Thyroid gland (tissue), 4 donors: Measurements from ENCODE around the gene TBCEL. TPM values are rescaled to one million over a fixed set of nuclear protein-coding genes. Genes with fewer than 3 reads are reported as not detected.

ENCODE experiments used
- DNase-seq, 2 donors: peaks; one replicate each; pipeline ENCODE4 v3.0.0-alpha.2; 2019
- H3K27ac ChIP-seq, 3 donors: fragments of 200-600 bp; sonication (generic); 1 replicate in 2 of 3; 2 replicates in 1 of 3; pipeline ENCODE4 v1.5.1; 2016 to 2019; ENCODE audit warnings: mild to moderate bottlenecking in 1 of 3, moderate library complexity in 1 of 3
- H3K27me3 ChIP-seq: fragments of 200-600 bp; sonication (generic); one replicate; pipeline ENCODE4 v1.5.1; 2019
- H3K36me3 ChIP-seq, 2 donors: fragments of 200-600 bp; sonication (generic); one replicate each; pipeline ENCODE4 v1.5.1; 2016 to 2019
- H3K4me1 ChIP-seq, 2 donors: fragments of 200-600 bp; sonication (generic); one replicate each; pipeline ENCODE4 v1.5.1; 2017 to 2019
- H3K4me3 ChIP-seq, 3 donors: fragments of 200-600 bp; sonication (generic); replicated peaks in 1 of 3; 1 replicate in 2 of 3; 2 replicates in 1 of 3; pipeline ENCODE4 v1.5.1; 2016; ENCODE audit warnings: mild to moderate bottlenecking in 1 of 3
- H3K9me3 ChIP-seq: fragments of 200-600 bp; sonication (generic); one replicate; pipeline ENCODE4 v1.5.1; 2017
- CTCF ChIP-seq, 6 experiments: fragments of 200-600 bp in 3 of 6; fragments of 450-650 bp in 3 of 6; sonication (generic) in 3 of 6; IDR thresholded peaks; one replicate each; pipeline ENCODE4 v1.5.1; 2016 to 2019; ENCODE audit warnings: antibody characterized with exemption in 6 of 6, mild to moderate bottlenecking in 2 of 6, inconsistent platforms in 1 of 6, moderate library complexity in 1 of 6
- POLR2A ChIP-seq, 2 donors: fragments of 450-650 bp; IDR thresholded peaks; one replicate each; pipeline ENCODE4 v1.6.1; 2017; ENCODE audit warnings: antibody characterized with exemption in 2 of 2, mild to moderate bottlenecking in 2 of 2, moderate library complexity in 1 of 2
- WGBS, 2 donors: methylation state at CpG; one replicate each; pipeline ENCODE4 v1.1.5; 2017; 5-methylcytosine and 5-hydroxymethylcytosine counted together
- intact Hi-C: fragments of 100-400 bp; cut with DNase I; formaldehyde crosslinking; loops from one replicate; pipeline ENCODE4 v1.15.1; 2023
- total RNA-seq, 4 donors: library from RNA; depleted of rRNA; stranded (reverse); fragments of >200 nt; gene quantifications; one replicate each; pipeline ENCODE4 v1.2.3, GENCODE V29; 2016

The TBCEL gene
- total RNA-seq, 4 donors from 2014 or later = 32.3 to 89.4 (median 43.9) TPM

- no peak for TF ChIP-seq POLR2A (IDR thresholded peaks at IDR 0.05)
- no peak for TF ChIP-seq CTCF (IDR thresholded peaks at IDR 0.05)
- Histone ChIP-seq H3K9me3 (no peaks in the 10 kb centered on the region), H3K36me3 (no peaks in the 10 kb centered on the region), H3K27ac (no peak overlapping the region), H3K27me3 (no peaks in the 10 kb centered on the region), H3K4me1 (no peaks in the 10 kb centered on the region), H3K4me3 (no peak overlapping the region)
- 81 to 83% methylated on average over 4 of the region's 4 CpGs for WGBS, 2 donors
- DNase-seq = no peak
- intact Hi-C loops = no loop called here
These were observed 76.0 kb downstream of the TBCEL start for GRCh38 chr11:121099885-121100284.

- WGBS, 2 donors = 97 to 98% methylated on average over 2 of the region's 2 CpGs
- H3K27me3 ChIP-seq = no peaks in the 10 kb centered on the region
- DNase-seq = no peak
- no peaks in the 10 kb centered on the region for H3K36me3 ChIP-seq
- H3K4me3 ChIP-seq = no peak within 1 kb of the TSS
- no peak within 1 kb of the TSS for H3K27ac ChIP-seq
- no peaks in the 10 kb centered on the region for H3K9me3 ChIP-seq
- TF ChIP-seq CTCF (IDR thresholded peaks at IDR 0.05) = no peak
- intact Hi-C loops = no loop called here
- H3K4me1 ChIP-seq = no peaks in the 10 kb centered on the region
These were observed 77.0 kb downstream of the TBCEL start, which contains the start of gene TECTA for GRCh38 chr11:121100943-121101342. Gene TECTA, plus strand, starts transcription at chr11:121101243. Its CDS starts 1,423 bp downstream, at chr11:121102666.

- WGBS, 2 donors = 71 to 75% methylated on average over 9 of the region's 9 CpGs
- Histone ChIP-seq H3K4me1 (no peaks in the 10 kb centered on the region), H3K27me3 (no peaks in the 10 kb centered on the region), H3K9me3 (no peaks in the 10 kb centered on the region), H3K4me3 (no peak overlapping the region), H3K36me3 (no peaks in the 10 kb centered on the region), H3K27ac (peak overlapping the region in 1 of 3 donors; percentile 10)
- no peak for TF ChIP-seq CTCF (IDR thresholded peaks at IDR 0.05)
- no peak for TF ChIP-seq POLR2A (IDR thresholded peaks at IDR 0.05)
- intact Hi-C loops = no loop called here
- no peak for DNase-seq
These were observed 80.4 kb downstream of the TBCEL start for GRCh38 chr11:121104312-121104762.

DNA sequence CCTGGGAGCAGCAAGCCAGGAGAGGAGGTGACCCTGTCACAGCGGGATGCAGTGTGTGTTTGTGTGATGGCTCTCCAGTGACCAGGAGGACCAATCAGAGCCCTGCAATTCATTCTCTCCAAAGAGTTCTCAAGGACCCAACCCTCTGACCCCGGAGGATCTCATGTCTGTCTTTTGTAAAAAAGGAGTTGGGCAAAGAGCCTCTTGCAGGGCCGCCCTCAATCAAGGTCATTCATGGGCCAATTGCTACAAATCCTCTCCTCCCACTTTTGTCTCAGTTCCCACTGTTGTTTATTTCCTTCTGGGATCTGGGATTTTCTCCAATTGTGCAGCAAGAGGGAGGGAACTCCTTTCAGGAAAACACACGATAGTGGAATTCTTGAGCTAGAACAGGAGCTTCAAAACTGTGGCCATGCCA, 81.2 kb downstream of the TBCEL start:
- Histone ChIP-seq H3K4me3 (no peak overlapping the region), H3K9me3 (no peaks in the 10 kb centered on the region), H3K27ac (peak overlapping the region in 1 of 3 donors; percentile 10), H3K36me3 (no peaks in the 10 kb centered on the region), H3K27me3 (no peaks in the 10 kb centered on the region), H3K4me1 (no peaks in the 10 kb centered on the region)
- intact Hi-C loops = no loop called here
- 47 to 55% methylated on average over 4 of the region's 4 CpGs for WGBS, 2 donors
- TF ChIP-seq POLR2A (IDR thresholded peaks at IDR 0.05) (no peak), CTCF (IDR thresholded peaks at IDR 0.05) (no peak)
- DNase-seq = peak; percentile 4 to 16

- Histone ChIP-seq H3K9me3 (no peaks in the 10 kb centered on the region), H3K27ac (no peak overlapping the region), H3K27me3 (no peaks in the 10 kb centered on the region), H3K4me3 (no peak overlapping the region), H3K36me3 (no peaks in the 10 kb centered on the region), H3K4me1 (no peaks in the 10 kb centered on the region)
- WGBS, 2 donors = 74 to 77% methylated on average over 6 of the region's 6 CpGs
- intact Hi-C loops = no loop called here
- DNase-seq = no peak
- no peak for TF ChIP-seq CTCF (IDR thresholded peaks at IDR 0.05)
- no peak for TF ChIP-seq POLR2A (IDR thresholded peaks at IDR 0.05)
These were observed 81.7 kb downstream of the TBCEL start for GRCh38 chr11:121105481-121106195.
